CD4-positive, CD25-positive, alpha-beta regulatory T cell (primary cell): ENCODE results near the gene GJB1. TPM values are rescaled to one million over a fixed set of nuclear protein-coding genes. Genes with fewer than 3 reads are reported as not detected.
A peak's percentile ranks its signal among the peaks of the same experiment; 100 is the strongest.
"Not testable (repeated sequence)": the region's sequence is repeated elsewhere in the genome, so short reads cannot be mapped to it uniquely, and the experiment has no call there.

Experiments used
- ATAC-seq, 2 donors: fragments of 150-1000 bp; cut with Tn5 transposase; one replicate each; pipeline ENCODE4 v1.10.0; 2021; ENCODE audit warnings: low read depth in 2 of 2, moderate number of reproducible peaks in 2 of 2, moderate library complexity in 1 of 2
- DNase-seq, 3 donors: peaks; one replicate each; pipeline versions ENCODE4 v3.0.0 to v3.0.0-alpha.2; 2012 to 2022; ENCODE audit warnings: mixed read lengths in 1 of 3
- H3K27ac ChIP-seq: one replicate; pipeline ENCODE4 v1.7.0; 2013; ENCODE audit warnings: mild to moderate bottlenecking, low read length; ENCODE audit not compliant: insufficient read depth, poor library complexity, severe bottlenecking
- H3K27me3 ChIP-seq: one replicate; pipeline ENCODE4 v1.7.0; 2013; ENCODE audit warnings: low read length; ENCODE audit not compliant: control insufficient read depth, insufficient read depth
- H3K36me3 ChIP-seq: one replicate; pipeline ENCODE4 v1.7.0; 2013; ENCODE audit warnings: mild to moderate bottlenecking, low read length, moderate library complexity; ENCODE audit not compliant: control insufficient read depth, insufficient read depth
- H3K4me1 ChIP-seq: 2 replicates; pipeline ENCODE4 v1.7.0; 2013; ENCODE audit warnings: mild to moderate bottlenecking, low read length; ENCODE audit not compliant: insufficient read depth, control insufficient read depth, poor library complexity, severe bottlenecking
- H3K4me3 ChIP-seq: one replicate; pipeline ENCODE4 v1.7.0; 2013; ENCODE audit warnings: low read depth, mild to moderate bottlenecking, low read length, moderate library complexity
- H3K9me3 ChIP-seq, 2 experiments: 1 replicate in 1 of 2; 2 replicates in 1 of 2; pipeline ENCODE4 v1.7.0; 2013; ENCODE audit warnings: low read length in 2 of 2, mild to moderate bottlenecking in 1 of 2, moderate library complexity in 1 of 2; ENCODE audit not compliant: control insufficient read depth in 2 of 2
- H3K27ac Mint-ChIP-seq, 3 donors: one replicate each; pipeline ENCODE4 v1.8.0; 2020 to 2022; ENCODE audit warnings: mild to moderate bottlenecking in 3 of 3, mixed read lengths in 3 of 3, moderate library complexity in 2 of 3
- H3K27me3 Mint-ChIP-seq: one replicate; pipeline ENCODE4 v1.8.0; 2022; ENCODE audit warnings: mild to moderate bottlenecking, mixed read lengths
- H3K36me3 Mint-ChIP-seq: one replicate; pipeline ENCODE4 v1.8.0; 2020; ENCODE audit warnings: mixed read lengths
- H3K4me1 Mint-ChIP-seq, 4 donors: one replicate each; pipeline ENCODE4 v1.8.0; 2020 to 2022; ENCODE audit warnings: mixed read lengths in 4 of 4, mild to moderate bottlenecking in 1 of 4
- H3K4me3 Mint-ChIP-seq, 4 donors: one replicate each; pipeline ENCODE4 v1.8.0; 2020 to 2022; ENCODE audit warnings: mild to moderate bottlenecking in 4 of 4, mixed read lengths in 4 of 4, moderate library complexity in 3 of 4
- H3K9me3 Mint-ChIP-seq, 7 donors: one replicate each; pipeline ENCODE4 v1.8.0; 2020 to 2022; ENCODE audit warnings: mixed read lengths in 7 of 7, mild to moderate bottlenecking in 3 of 7, moderate library complexity in 2 of 7
- polyA plus RNA-seq, 4 donors: library from polyadenylated mRNA; unstranded; fragments of 300-500 nt; fragmentation: Illumina TruSeq; gene quantifications; one replicate each; pipeline ENCODE4 v1.2.3, GENCODE V29; 2021
- total RNA-seq: library from RNA; stranded (reverse); gene quantifications from one replicate; pipeline ENCODE4 v1.2.3, GENCODE V29; 2022

GJB1 gene
- total RNA-seq (not detected), polyA plus RNA-seq (not detected)

- no peaks in the 10 kb centered on the region for H3K9me3 ChIP-seq
- no peak within 1 kb of the TSS for H3K27ac ChIP-seq
- H3K36me3 Mint-ChIP-seq = no peaks in the 10 kb centered on the region
- no peaks in the 10 kb centered on the region for H3K9me3 Mint-ChIP-seq
- H3K36me3 ChIP-seq = no peaks in the 10 kb centered on the region
- no peak within 1 kb of the TSS for H3K4me3 Mint-ChIP-seq
- H3K4me1 Mint-ChIP-seq = peaks cover 0 to 3% (median 0%) of the 10 kb centered on the region in 4 donors
- no peak for ATAC-seq
- H3K4me1 ChIP-seq = no peaks in the 10 kb centered on the region
- no peaks in the 10 kb centered on the region for H3K27me3 ChIP-seq
- no peaks in the 10 kb centered on the region for H3K27me3 Mint-ChIP-seq
- no peak for DNase-seq
- H3K4me3 ChIP-seq = no peak within 1 kb of the TSS
- H3K27ac Mint-ChIP-seq = no peak within 1 kb of the TSS
Observed at GRCh38 chrX:71222929-71223328, at the start of gene GJB1. TSS of gene GJB1 (plus strand) at chrX:71223224. CDS start at chrX:71223708, 484 bp downstream.

GRCh38 chrX:71173440-71173839 is 49.6 kb upstream of the GJB1 start:
- peaks cover 14% of the 10 kb centered on the region for H3K36me3 Mint-ChIP-seq
- Histone ChIP-seq H3K4me1 (no peaks in the 10 kb centered on the region), H3K4me3 (no peak overlapping the region), H3K27me3 (no peaks in the 10 kb centered on the region), H3K36me3 (peaks cover 6% of the 10 kb centered on the region), H3K9me3 (no peaks in the 10 kb centered on the region), H3K27ac (no peak overlapping the region)
- ATAC-seq = no peak
- H3K4me1 Mint-ChIP-seq = peaks cover 4 to 11% (median 7%) of the 10 kb centered on the region in 4 donors
- H3K27me3 Mint-ChIP-seq = no peaks in the 10 kb centered on the region
- H3K9me3 Mint-ChIP-seq = no peaks in the 10 kb centered on the region
- no peak for DNase-seq
- H3K4me3 Mint-ChIP-seq = no peak overlapping the region
- peak overlapping the region in 1 of 3 donors; percentile 30 for H3K27ac Mint-ChIP-seq

DNA sequence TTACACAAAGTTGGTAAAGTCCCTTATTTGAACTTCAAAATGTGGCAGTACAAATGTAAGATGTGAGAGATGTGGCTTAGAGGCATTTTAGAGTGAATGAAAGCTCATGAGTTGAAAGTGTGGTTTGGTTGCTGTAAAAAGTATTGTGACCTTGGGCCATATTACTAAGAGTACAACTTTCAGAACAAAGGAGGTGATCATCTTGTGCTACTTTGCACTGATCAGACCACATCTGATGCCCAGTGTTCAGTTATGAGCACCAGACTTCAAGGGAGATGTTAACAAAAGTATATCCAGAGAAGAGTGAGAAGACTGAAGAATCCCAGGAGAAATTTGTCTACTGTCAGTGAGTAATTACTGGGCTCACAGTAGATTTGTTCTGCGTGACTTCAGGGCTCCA is 48.2 kb upstream of the GJB1 start:
- no peak overlapping the region for H3K4me3 ChIP-seq
- ATAC-seq (no peak), DNase-seq (no peak)
- Mint-ChIP-seq H3K36me3 (peaks cover 14% of the 10 kb centered on the region), H3K27me3 (no peaks in the 10 kb centered on the region), H3K4me1 (peaks cover 4 to 15% (median 7%) of the 10 kb centered on the region in 4 donors), H3K27ac (no peak overlapping the region), H3K9me3 (no peaks in the 10 kb centered on the region), H3K4me3 (no peak overlapping the region)
- no peaks in the 10 kb centered on the region for H3K27me3 ChIP-seq
- H3K27ac ChIP-seq = no peak overlapping the region
- H3K36me3 ChIP-seq = peaks cover 6% of the 10 kb centered on the region
- no peaks in the 10 kb centered on the region for H3K4me1 ChIP-seq
- H3K9me3 ChIP-seq = no peaks in the 10 kb centered on the region

- Mint-ChIP-seq H3K27ac (no peak overlapping the region), H3K4me1 (peaks cover 4 to 12% (median 7%) of the 10 kb centered on the region in 4 donors), H3K9me3 (no peaks in the 10 kb centered on the region), H3K27me3 (no peaks in the 10 kb centered on the region), H3K4me3 (no peak overlapping the region), H3K36me3 (peaks cover 14% of the 10 kb centered on the region)
- H3K4me3 ChIP-seq = no peak overlapping the region
- H3K36me3 ChIP-seq = peaks cover 6% of the 10 kb centered on the region
- no peak for ATAC-seq
- H3K4me1 ChIP-seq = no peaks in the 10 kb centered on the region
- H3K27me3 ChIP-seq = no peaks in the 10 kb centered on the region
- DNase-seq = no peak
- H3K27ac ChIP-seq = no peak overlapping the region
- H3K9me3 ChIP-seq = no peaks in the 10 kb centered on the region
Observed at GRCh38 chrX:71175531-71175930, 47.5 kb upstream of the GJB1 start.

DNA sequence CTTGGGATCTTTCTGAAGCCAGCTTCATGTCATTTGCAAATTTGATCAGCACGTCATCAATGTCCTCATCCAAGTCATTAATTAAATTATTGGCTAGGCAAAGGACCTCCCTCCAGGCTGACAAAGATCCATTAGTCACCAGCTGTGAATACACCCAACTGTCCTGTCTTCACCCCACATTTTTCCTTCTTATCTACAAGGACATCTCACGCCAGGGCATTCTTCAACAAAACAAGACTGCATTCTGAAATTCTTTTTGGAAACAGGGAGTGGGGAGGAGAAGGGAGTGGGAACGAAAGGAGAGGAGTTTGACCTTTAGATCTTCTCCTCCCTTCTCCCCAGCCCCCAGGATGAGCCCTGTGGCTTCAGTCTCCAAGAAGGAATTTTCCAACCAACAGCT is 45.7 kb upstream of the GJB1 start:
- DNase-seq (no peak), ATAC-seq (no peak)
- Histone ChIP-seq H3K27me3 (no peaks in the 10 kb centered on the region), H3K36me3 (peaks cover 6% of the 10 kb centered on the region), H3K4me1 (peaks cover 10% of the 10 kb centered on the region), H3K9me3 (no peaks in the 10 kb centered on the region), H3K27ac (no peak overlapping the region), H3K4me3 (no peak overlapping the region)
- Mint-ChIP-seq H3K27me3 (no peaks in the 10 kb centered on the region), H3K4me3 (no peak overlapping the region), H3K36me3 (peaks cover 14% of the 10 kb centered on the region), H3K4me1 (peaks cover 4 to 15% (median 7%) of the 10 kb centered on the region in 4 donors), H3K27ac (no peak overlapping the region), H3K9me3 (no peaks in the 10 kb centered on the region)

- Mint-ChIP-seq H3K4me1 (peaks cover 0 to 22% (median 5%) of the 10 kb centered on the region in 4 donors), H3K27ac (peak overlapping the region in 1 of 3 donors; percentile 65), H3K27me3 (no peaks in the 10 kb centered on the region), H3K36me3 (peaks cover 14% of the 10 kb centered on the region), H3K9me3 (no peaks in the 10 kb centered on the region), H3K4me3 (peak overlapping the region in 2 of 4 donors; percentile 22 to 38)
- Histone ChIP-seq H3K4me1 (peaks cover 19% of the 10 kb centered on the region), H3K27ac (no peak overlapping the region), H3K4me3 (no peak overlapping the region), H3K36me3 (peaks cover 6% of the 10 kb centered on the region), H3K9me3 (no peaks in the 10 kb centered on the region), H3K27me3 (no peaks in the 10 kb centered on the region)
- peak; percentile 14 to 73 (median 45) for DNase-seq
- no peak for ATAC-seq
Observed at GRCh38 chrX:71178908-71179307, 44.1 kb upstream of the GJB1 start.

DNA sequence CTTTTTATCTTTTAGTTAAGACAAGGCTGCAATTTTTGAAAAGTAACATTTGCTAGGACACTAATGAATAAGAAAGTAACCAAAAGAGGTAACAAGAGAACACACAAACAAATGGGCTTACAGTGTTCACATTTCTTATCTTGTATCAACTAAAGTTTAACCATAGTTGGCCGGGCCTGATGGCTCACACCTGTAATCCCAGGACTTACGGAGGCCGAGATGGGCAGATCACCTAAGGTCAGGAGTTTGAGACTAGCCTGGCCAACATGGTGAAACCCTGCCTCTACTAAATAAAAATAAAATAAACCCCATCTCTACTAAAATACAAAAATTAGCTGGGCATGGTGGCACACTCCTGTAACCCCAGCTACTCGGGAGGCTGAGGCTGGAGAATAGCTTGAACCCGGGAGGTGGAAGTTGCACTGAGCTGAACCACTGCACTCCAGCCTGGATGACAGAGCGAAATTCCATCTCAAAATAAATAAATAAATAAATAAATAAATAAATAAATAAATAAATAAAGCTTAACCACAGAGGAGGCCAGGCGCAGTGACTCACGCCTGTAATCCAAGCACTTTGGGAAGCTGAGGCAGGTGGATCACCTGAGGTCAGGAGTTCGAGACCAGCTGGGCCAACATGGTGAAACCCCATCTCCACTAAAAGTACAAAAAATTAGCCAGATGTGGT is 42.3 kb upstream of the GJB1 start:
- not testable (repeated sequence) for H3K27me3 Mint-ChIP-seq

DNA sequence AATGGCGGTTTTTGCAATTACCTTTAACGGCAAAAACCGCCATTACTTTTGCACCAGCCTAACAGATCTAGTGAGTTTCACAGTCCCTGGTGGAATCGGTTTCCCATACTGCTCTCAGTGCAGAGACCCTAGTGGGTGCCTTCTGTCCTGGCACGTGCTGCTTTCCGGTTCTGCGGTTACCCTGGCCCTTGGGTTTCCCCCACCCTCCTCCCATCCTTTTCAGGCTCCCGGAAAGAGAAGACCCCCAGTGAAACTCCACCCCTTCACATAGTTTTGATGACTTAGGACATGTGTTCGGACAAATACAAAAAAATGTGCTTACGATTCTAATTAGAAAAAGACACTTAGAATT is 41.5 kb upstream of the GJB1 start:
- ATAC-seq (peak in 1 of 2 donors; percentile 23), DNase-seq (peak in 1 of 3 donors; percentile 46)
- Mint-ChIP-seq H3K4me3 (peak overlapping the region; percentile 90 to 98 (median 95)), H3K36me3 (peaks cover 3% of the 10 kb centered on the region), H3K27ac (peak overlapping the region; percentile 98 to 99 (median 98)), H3K9me3 (peaks cover 0 to 1% (median 0%) of the 10 kb centered on the region in 7 donors), H3K4me1 (peaks cover 0 to 26% (median 5%) of the 10 kb centered on the region in 4 donors), H3K27me3 (no peaks in the 10 kb centered on the region)
- H3K27ac ChIP-seq = peak overlapping the region; percentile 97
- peaks cover 19% of the 10 kb centered on the region for H3K4me1 ChIP-seq
- no peaks in the 10 kb centered on the region for H3K27me3 ChIP-seq
- peak overlapping the region; percentile 87 for H3K4me3 ChIP-seq
- peaks cover 6% of the 10 kb centered on the region for H3K36me3 ChIP-seq
- H3K9me3 ChIP-seq = no peaks in the 10 kb centered on the region

More for the DNA sequence above, 42.3 kb upstream of the GJB1 start:
- H3K4me1 Mint-ChIP-seq = peaks cover 0 to 26% (median 5%) of the 10 kb centered on the region in 4 donors
- H3K27me3 ChIP-seq, ATAC-seq, H3K4me3 ChIP-seq, H3K36me3 ChIP-seq, DNase-seq, H3K9me3 Mint-ChIP-seq, H3K9me3 ChIP-seq, H3K36me3 Mint-ChIP-seq: not testable (repeated sequence)
- Histone ChIP-seq H3K27ac (peak overlapping the region; percentile 97), H3K4me1 (peaks cover 19% of the 10 kb centered on the region)
- H3K27ac Mint-ChIP-seq = peak overlapping the region in 2 of 3 donors; percentile 49 to 63
- H3K4me3 Mint-ChIP-seq = peak overlapping the region in 3 of 4 donors; percentile 14 to 52 (median 38)
